ENCODE results near the gene ENPP7.

GRCh38 chr17:79742589-79742918 lies 11.8 kb downstream of the ENPP7 start:
- TF ChIP-seq SP1 (IDR thresholded peaks at IDR 0.05) (no peak), TARDBP (IDR thresholded peaks at IDR 0.05) (no peak), NFRKB (IDR thresholded peaks at IDR 0.05) (no peak), CTBP1 (IDR thresholded peaks at IDR 0.05; ENCODE audit: borderline replicate concordance) (no peak), FOXA1 (IDR thresholded peaks at IDR 0.05) (no peak), L3MBTL2 (conservative IDR thresholded peaks at IDR 0.05) (no peak)
